HG02610 (cell line): Measurements from ENCODE around the gene RGS19.

Source experiments
- ATAC-seq: cut with Tn5 transposase; IDR thresholded peaks from one replicate; pipeline ENCODE4 v1.9.1; 2021; ENCODE audit warnings: mild to moderate bottlenecking, moderate library complexity; ENCODE audit not compliant: unreplicated experiment

The RGS19 gene

DNA sequence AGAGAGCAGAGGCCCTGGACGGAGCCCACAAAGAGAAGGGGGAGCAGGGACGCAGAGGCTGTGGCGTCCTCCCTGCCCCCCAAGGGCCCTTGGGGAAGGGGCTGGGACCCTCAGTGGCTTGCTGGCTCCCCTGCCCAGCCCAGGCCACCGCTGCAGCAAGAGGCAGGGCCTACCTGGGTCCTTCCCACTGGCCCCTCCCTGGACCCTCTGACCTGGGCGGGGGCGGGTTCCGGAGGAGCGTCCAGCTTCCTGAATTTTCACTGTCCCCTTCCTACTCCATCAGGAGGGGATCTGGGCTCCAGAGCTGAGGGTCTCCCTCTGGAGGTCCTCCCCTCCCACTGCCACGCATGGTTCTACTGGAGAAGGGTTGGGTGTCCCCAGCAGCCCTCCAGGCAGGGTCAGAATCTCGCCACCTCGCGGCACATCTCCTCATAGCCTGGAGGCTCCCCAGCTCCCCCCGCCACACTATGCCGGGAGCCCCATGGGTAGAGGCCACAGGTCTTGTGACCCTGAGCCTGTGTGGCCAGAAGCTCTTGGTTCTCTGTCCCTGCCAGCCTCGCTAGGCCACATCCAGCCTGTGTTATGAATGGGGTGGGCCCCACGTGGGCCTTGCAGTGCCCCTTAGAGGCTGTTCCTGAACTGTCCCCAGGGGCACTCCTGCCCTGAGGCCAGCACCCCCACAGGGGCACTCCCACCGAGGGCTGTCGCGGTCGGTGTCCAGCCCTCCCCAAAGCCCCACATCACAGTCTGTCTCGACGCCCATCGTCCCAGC lies 28.9 kb downstream of the RGS19 start:
- ATAC-seq, result no peak

DNA sequence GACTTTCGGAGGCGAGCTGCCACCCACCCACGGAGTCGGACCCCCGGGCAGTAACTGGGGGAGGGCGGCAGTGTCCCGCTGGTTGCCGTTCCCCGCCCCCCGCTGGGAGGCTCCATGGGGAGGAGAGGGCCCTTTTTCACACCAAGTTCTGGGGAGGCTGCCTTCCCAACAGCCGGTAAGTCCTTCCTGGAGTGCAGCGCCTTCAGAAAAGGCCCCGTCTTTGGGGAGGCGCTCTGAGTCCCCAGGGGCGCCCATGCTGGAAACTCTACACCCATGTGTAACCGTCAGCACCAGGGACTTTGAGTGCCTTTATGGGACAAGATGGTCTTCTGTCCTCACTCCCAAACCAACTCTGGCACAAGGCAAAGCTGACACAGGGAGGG lies 29.4 kb downstream of the RGS19 start:
- no peak for ATAC-seq

DNA sequence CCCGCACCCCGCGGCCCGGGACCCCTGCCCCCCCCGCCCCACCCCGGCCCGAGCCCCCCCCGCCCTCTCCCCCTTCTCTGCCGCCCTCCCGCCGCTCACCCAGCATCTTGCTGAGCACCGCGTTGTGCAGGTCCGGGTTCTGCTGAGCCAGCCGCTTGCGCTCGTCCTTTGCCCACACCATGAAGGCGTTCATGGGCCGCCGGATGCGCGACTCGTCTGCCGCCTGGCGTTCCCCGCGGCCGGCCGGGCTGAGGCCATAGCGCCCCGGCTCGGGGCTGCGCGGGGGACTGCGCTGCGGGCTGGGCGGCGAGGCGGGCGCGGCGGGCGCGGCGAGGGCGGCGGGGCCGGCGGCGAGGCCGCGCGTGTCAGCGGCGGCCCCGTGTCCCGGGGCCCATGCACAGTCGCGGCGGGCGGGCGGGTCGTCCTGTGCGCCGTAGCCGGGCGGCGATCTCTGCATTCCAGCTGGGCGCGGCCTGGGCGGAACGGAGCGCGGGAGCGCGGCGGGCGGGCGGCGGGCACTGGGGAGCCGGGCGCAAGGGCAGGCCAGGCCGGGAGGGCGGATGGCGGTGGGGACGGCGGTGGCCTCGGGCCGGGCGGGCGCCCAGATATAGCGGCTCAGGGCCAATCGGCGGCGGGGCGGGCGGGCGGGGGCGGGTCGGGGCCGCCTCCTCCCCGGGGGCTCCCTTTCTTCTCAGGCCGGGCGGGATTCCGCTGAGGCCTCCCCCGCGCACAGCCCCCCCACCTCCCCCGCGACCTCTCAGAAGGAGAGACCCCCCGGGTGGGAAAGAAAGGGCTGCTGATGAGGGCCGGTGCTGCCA lies 30.0 kb downstream of the RGS19 start, which contains the start of gene SOX18:
Gene SOX18 (minus strand): TSS at position 580 of the 818 bp plus-strand sequence. CDS start 123 bp downstream, at position 457.
- no peak for ATAC-seq

DNA sequence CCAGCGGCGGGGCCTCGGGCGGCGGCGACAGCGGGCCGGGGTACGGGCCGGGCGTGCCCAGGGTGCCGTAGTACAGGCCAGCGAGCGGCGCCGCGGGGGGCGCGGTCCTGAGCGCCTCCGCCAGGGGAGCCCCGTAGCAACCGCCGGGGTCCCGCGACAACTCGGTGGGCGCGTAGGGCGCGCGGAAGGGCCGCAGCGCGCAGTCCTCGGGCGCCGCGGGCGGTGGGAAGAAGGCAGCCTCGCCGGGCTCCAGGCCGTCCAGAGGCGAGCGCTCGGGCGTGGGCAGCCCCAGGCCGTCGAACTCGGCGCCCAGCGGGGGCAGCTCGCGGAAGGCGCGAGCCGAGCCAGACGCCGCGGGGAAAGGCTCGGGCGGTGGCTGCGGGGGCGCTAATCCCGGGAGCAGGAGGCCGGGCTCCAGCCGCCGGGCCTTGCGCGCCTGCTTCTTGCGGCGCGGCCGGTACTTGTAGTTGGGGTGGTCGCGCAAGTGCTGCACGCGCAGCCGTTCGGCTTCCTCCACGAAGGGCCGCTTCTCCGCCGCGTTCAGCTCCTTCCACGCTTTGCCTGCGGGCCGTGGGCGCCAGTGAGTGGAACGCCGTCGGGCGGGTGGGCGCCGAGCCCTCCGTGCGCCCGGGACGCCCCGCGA lies 30.8 kb downstream of the RGS19 start:
- no peak for ATAC-seq

DNA sequence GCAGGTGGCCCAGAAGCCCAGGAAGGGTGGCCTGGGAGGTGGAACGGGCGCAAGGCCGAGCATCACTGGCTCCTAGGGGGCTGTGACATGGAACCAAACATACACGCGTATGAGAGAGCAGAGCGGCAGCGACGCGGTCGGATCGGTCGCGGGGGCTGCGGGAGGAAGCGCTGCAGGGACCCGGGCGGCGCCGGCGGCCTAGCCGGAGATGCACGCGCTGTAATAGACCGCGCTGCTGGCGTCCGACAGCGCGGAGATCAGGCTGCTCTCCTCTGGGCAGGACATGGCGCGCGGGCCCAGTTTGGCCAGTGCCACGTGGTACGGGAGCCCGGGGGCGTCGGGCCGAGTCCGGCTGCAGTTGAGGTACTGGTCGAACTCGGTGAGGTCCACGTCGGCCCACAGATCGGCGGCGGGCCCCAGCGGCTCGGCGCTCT lies 31.3 kb downstream of the RGS19 start:
- no peak for ATAC-seq

DNA sequence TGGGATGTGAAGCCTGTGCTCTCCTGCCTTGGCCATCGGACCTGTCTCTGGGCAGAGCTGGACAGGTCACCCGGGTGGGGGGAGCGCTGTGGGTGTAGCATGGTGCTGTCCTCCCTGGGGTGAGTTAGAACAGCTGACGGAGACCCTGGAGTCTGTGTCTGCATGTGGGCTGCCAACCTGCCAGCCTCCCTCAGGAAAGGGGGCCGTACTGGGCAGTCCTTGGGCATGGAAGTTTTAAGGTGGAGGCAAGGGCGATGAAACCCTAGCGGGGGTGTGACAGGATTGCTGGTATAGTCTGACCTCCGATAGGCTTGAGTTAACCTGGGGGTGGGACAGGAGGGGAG lies 32.3 kb downstream of the RGS19 start:
- ATAC-seq, result no peak

DNA sequence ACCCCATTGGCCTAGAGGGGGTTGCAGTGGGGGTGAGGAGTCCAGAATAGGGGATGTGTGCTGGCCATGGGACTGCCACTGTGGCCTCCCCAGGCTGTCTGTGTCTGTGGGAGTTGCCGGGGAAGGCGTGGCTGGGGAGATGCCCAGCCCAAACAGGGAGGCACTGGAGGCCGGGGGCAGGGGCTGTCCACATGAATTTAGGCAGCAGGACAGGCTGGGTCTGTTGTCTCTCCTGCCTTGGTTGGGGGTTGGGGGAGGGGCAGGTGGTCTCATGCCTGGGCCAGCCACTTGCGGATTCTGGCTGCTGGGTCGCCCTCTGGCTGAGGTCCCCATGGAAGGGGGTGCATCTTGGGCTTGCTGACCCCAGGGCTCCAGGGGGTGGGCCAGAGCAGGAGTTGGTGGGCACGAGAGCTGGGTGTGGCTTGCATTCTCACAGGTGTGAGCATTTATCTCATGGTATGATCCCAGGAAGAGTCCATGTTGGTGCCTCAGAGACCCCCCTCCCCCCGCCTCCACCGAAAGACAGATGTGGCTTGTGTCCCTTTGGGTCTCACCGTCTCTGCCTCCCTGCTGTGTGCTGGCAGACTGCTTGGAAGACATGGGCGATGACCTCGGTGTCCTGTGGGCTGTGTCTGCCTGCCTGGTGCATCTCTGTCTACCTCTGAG lies 33.8 kb downstream of the RGS19 start:
- no peak for ATAC-seq

DNA sequence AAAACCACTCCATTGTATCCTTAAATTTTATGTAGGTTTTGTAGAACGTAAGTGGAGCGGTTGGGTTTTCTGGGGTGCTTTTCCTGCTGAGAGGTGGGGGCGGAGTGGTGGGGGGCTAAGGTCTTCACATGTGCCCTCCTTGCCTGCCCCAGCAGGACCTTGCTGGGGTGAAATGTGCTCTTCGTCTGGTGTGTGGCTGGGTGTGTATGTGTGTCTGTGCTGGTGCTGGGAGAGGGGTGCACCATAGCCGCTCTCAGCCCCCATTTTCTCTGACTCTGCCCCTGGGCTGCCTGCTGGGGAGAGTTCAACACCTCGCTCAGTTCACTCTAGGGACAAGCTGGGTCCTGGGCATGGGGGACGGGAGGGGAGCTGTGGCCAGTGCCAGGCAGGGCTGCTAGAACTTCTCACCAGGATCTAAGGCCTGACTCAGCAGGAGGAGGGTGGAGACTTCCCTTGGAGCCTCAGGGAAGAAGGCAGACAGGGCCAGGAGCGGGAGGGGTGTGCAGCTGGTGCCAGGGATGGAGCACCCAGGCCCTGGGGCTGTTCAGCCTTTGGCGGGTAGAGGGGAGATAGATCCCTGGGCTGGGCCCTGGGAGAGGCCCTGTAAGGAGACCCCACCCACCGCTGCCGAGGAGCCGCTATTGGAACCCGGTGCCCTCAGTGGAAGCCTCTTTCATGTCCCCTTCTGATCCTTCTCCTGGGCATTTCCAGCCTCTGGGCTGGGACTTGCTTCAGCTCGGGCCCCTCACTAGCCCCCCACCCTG lies 34.7 kb downstream of the RGS19 start:
- no peak for ATAC-seq

DNA sequence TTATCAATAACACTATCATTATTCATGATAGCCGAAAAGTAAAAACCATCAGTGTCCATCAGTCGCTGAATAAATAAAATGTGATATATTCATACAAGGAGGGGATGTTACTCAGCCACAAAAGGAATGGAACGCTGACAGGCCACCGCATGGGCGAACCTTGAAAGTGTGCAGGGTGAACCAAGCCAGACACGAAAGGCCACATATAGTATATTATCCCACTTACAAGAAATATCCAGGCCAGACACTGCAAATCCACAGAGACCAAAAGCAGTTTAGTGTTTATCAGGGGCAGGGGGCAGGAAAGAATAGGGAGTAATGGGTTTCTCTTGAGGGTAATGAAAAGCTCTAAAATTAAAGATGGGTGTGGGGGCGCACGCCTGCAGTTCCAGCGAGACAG lies 35.5 kb downstream of the RGS19 start:
- no peak for ATAC-seq

DNA sequence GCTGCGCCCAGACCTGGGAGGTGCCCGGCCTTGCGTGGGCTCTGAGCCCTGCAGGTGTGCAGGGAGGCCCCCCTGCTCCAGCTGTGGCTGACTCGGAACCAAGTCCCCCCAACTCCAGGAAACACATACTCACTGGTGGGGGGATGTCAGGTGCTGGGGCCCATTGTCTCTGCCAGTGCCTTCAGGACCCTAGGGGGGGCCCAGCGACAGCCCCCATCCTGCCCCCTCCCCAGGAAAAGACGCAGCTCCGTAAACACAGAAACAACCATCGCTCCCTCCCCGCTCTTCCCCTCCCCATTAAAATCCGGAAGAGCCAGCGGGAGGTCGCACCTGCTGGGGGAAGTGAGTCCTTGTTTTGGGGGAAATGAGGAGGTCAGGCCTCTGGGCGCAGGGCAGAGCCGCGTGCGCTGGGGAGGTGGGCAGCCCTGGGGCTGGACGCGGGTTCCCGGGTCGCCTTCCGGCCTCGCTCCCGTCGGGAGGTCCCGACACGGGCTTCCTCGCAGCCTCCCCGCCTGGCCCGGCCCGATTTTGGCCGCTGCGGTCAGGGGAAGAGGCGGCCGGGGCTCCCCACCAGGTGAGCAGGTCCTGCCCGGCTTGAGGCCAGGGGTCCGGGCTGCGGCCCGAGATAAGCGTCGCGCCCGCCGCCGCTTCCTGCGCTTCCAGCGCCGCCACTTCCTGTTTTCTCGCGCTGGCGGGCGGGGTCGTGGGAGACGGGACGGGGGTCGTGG lies 37.1 kb downstream of the RGS19 start:
- ATAC-seq, result no peak

DNA sequence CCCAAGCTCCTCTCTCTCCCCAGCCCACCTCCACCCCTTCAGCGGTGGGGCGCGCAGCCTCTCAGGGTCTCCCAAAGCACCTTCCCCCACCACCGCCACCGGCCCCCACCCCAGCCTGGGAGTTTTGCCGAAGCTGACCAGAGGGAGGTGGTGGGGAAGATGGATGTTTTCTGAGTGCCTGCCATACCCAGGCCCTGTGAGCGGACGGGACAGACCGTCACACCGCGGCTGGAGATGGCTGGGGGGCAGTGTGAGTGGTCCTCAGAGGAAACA lies 37.6 kb downstream of the RGS19 start:
- no peak for ATAC-seq

DNA sequence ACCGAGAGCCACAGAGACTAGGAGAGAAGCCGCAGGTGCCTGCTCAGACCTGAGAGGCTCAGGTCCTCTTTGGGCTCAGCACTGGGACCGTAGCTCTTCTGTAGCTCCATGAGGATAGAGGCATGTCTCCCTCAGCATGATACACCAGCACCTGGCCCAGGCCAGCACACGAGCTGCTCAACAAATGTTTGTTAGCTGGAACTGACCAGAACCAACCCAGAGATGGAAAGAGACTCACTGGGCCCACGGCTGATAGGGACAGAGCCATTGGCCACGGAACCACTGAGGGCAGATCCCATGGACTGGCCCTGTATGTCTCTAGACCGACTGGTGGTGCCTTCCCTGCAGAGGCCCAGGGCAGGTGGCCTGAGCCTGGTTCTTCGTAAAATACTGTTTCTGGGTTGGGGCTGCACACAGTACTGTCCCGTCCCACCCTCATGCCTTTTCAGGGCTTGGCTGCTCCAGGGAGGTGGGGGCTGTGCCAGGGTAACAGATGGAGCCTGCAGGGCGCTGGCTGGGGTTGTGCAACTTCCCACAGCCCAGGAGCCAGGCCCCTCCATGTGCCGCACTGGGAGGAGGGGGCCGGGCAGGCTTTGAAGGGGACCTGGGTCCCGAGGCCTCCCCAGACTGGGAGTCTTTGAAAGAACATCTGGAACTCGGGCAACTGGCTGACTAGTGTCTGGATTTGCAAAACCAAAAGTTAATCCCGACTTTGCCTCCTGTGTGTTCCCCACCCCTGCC lies 38.1 kb downstream of the RGS19 start:
- ATAC-seq, result no peak

DNA sequence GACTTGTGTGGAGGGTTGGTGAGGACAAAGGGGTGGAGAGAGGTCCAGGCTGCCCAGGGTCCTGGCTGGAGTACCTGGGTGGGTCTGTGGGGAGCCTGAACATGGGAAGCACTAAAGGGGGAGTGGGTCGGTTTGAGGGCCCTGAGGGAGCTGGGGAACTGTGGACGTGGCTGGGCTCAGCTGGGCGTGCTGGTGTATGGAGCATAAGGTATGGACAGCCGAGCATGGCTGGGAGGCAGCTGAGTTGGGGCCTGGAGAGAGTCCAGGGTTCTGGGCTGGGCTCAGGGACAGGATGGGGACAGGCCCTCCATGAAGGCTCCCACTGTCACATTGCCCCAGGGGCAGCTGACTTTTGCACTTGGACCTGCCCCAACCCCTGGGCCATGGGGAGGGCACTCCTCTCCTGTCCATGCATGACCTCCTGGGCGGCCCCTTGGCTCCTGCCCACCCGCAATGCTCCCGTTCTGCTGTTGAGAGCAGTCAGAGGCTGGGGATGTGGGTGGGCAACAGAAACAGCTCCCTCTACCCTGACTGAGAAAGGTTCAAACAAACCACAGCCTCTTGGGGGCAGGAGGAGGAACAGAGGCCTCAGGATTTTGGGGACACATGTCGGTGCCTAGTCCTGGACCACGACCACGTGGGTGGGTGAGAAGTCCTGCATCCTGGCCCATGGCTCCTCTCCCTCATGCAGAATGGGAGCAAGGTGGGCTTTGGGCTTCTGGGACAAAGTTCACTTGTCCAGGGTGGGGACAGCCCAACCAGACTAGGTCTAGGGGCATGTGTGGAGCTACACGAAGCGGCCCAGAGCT lies 38.9 kb downstream of the RGS19 start:
- ATAC-seq, result no peak

DNA sequence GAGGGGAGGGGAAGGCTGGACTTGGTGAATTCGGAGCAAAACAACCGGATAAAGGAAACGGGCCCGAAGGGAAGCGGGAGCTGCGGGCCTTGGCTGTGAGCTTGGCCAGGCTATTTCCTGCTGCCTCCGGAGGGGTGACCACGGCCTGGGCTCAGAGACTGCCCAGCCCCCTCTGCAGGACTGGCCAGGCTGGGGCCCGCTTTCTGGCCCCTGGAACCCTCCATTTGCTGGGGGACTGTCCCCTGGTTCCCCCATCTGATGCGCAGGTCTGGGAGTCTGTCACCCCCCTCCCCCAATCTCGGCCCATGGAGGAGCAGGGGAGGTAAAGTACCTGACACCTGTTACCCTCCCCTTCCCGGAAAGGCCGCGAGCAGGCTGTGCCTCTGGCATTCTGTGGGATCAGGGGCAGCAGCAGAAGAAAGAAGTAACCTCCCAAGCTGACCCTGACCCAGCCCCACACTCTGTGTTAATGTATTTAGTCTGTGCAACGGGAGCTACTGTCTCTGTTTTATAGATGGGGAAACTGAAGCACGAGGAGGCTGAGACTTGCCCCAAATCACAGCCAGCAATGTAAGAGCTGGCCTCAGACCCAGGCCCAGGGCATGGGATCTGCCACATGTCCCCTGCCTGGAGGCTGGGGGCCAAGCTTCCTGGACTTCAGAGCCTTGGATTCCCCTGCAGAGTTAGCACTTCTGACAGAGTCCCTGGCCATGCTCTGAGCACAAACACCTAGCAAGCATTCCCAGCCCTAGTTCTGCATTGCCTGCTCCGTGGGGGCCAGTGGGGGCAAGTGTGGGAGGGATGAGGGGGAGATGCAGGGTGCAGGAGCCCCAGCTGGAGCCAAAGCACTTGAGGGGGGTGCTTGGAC lies 39.8 kb downstream of the RGS19 start:
- no peak for ATAC-seq

DNA sequence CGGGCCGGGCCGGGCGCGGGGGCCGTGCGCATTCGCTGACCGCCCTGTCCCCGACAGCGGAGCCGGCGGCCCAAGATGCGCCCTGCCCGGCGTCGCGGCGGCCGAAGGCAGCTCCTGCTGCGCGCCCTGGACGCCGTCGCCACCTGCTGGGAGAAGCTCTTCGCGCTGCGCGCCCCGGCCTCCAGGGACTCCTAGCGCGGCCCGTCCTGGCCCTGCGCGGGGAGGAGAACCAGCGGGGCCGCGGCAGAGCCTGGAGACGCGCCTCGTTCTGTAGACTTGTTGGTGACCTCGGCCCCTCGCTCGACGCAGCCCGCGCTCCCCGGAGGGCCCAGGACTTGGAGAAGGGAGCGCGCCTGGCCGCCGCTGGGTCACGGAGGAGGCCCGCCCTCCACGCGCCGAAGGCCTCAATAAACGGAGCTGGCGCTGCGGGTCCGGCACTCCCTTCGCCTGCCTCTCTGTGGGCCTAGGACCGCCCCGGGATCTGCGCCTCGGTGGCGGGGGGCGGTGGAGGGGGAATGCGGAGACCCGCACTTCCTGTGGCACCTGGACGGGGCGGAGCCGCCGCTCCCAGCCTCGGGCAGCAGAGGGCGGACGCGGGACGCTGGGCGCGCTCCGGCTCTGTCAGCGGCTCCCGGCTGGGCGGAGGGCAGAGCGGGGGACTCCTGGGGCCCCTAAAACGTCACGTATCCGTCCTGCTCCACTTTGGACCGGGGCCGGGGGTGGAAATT lies 40.6 kb downstream of the RGS19 start:
- peak; percentile 35 for ATAC-seq

DNA sequence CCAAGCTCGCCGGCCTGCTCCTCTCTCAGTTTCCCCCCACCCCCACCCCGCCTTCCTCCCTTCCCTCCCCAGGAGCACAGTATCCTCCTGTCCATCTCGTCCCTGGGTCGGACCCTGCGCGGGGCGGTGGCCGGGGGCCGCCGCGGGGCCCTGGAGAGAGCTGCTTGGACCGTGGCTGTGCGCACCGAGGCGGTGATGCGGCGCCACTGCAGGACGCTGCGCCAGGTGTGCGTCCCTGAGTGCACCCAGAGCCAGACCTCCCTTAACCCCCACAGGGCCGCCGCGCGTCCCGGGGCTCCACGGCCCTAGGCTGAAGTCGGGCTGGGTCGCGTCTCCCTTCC lies 41.1 kb downstream of the RGS19 start:
- peak; percentile 26 for ATAC-seq
